Suprapubic skin (tissue), 4 donors: Measurements from ENCODE around the gene ROR2. TPM values are rescaled to one million over a fixed set of nuclear protein-coding genes. Genes with fewer than 3 reads are reported as not detected.

Source experiments
- DNase-seq, 2 donors: peaks; one replicate each; pipeline ENCODE4 v3.0.0-alpha.2; 2019; ENCODE audit warnings: low spot score in 2 of 2
- H3K27ac ChIP-seq: fragments of 200-600 bp; sonication (generic); one replicate; pipeline ENCODE4 v1.5.1; 2019
- H3K27me3 ChIP-seq: fragments of 200-600 bp; sonication (generic); one replicate; pipeline ENCODE4 v1.5.1; 2019
- H3K36me3 ChIP-seq: fragments of 200-600 bp; sonication (generic); one replicate; pipeline ENCODE4 v1.5.1; 2019
- H3K4me1 ChIP-seq: fragments of 200-600 bp; sonication (generic); one replicate; pipeline ENCODE4 v1.5.1; 2019
- H3K4me3 ChIP-seq: fragments of 200-600 bp; sonication (generic); one replicate; pipeline ENCODE4 v1.5.1; 2019; ENCODE audit warnings: mild to moderate bottlenecking
- H3K9me3 ChIP-seq: fragments of 200-600 bp; sonication (generic); one replicate; pipeline ENCODE4 v1.5.1; 2019
- EP300 ChIP-seq: sonication (generic); formaldehyde crosslinking; IDR thresholded peaks from one replicate; pipeline ENCODE4 v1.6.1; 2017; ENCODE audit warnings: antibody characterized with exemption
- POLR2A ChIP-seq, 2 donors: fragments of 450-650 bp; IDR thresholded peaks; one replicate each; pipeline ENCODE4 v1.6.1; 2017; ENCODE audit warnings: antibody characterized with exemption in 2 of 2, mild to moderate bottlenecking in 2 of 2, moderate library complexity in 2 of 2
- POLR2AphosphoS5 ChIP-seq, 3 donors: sonication (generic); formaldehyde crosslinking; IDR thresholded peaks; one replicate each; pipeline ENCODE4 v1.6.1; 2017; ENCODE audit warnings: antibody characterized with exemption in 3 of 3
- WGBS: methylation state at CpG from one replicate; pipeline ENCODE4 v1.1.5; 2018; 5-methylcytosine and 5-hydroxymethylcytosine counted together
- total RNA-seq, 4 donors: library from RNA; depleted of rRNA; stranded (reverse); fragments of >200 nt; gene quantifications; one replicate each; pipeline ENCODE4 v1.1.0, GENCODE V29; 2016
- TF ChIP-seq, protein P1 (sequence below), 2 donors: fragments of 200-600 bp in 1 of 2; fragments of 450-650 bp in 1 of 2; sonication (generic) in 1 of 2; IDR thresholded peaks; one replicate each; pipeline ENCODE4 v1.5.1; 2016 to 2019; ENCODE audit warnings: antibody characterized with exemption in 2 of 2, mild to moderate bottlenecking in 1 of 2, moderate library complexity in 1 of 2

The ROR2 gene
- total RNA-seq, 4 donors from 2014 or later = 3.3 to 7.3 (median 5.0) TPM

DNA sequence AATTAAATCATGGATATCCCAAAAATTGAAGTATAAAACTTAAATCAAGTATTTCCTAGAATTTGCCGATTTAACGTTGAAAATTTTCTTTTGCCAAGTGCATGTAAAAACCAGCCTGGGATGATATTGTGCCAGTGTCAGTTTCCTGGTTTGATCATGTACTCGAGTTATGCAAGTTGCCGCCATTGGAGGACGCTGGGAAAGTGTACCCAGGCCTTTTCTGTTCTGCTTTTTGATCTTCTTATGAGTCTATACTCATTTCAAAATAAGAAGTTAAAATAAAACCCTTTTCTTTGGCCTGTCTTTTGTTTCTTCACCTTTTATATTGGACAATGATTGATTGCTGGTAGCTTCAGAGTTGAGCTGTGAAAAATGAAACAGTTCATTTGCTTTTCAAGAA is 433.3 kb downstream of the ROR2 start:
- no peak overlapping the region for H3K27ac ChIP-seq
- H3K4me1 ChIP-seq = peaks cover 3% of the 10 kb centered on the region
- no peak overlapping the region for H3K4me3 ChIP-seq
- DNase-seq = no peak
- no peaks in the 10 kb centered on the region for H3K27me3 ChIP-seq
- H3K36me3 ChIP-seq = no peaks in the 10 kb centered on the region
- H3K9me3 ChIP-seq = peaks cover 5% of the 10 kb centered on the region
- no peak for TF ChIP-seq POLR2A (IDR thresholded peaks at IDR 0.05)
- no peak for TF ChIP-seq POLR2AphosphoS5 (IDR thresholded peaks at IDR 0.05)
- TF ChIP-seq, protein P1, sequence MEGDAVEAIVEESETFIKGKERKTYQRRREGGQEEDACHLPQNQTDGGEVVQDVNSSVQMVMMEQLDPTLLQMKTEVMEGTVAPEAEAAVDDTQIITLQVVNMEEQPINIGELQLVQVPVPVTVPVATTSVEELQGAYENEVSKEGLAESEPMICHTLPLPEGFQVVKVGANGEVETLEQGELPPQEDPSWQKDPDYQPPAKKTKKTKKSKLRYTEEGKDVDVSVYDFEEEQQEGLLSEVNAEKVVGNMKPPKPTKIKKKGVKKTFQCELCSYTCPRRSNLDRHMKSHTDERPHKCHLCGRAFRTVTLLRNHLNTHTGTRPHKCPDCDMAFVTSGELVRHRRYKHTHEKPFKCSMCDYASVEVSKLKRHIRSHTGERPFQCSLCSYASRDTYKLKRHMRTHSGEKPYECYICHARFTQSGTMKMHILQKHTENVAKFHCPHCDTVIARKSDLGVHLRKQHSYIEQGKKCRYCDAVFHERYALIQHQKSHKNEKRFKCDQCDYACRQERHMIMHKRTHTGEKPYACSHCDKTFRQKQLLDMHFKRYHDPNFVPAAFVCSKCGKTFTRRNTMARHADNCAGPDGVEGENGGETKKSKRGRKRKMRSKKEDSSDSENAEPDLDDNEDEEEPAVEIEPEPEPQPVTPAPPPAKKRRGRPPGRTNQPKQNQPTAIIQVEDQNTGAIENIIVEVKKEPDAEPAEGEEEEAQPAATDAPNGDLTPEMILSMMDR (IDR thresholded peaks at IDR 0.05) = no peak
- no peak for TF ChIP-seq EP300
- 70% methylated on average over 5 of the region's 5 CpGs for WGBS

DNA sequence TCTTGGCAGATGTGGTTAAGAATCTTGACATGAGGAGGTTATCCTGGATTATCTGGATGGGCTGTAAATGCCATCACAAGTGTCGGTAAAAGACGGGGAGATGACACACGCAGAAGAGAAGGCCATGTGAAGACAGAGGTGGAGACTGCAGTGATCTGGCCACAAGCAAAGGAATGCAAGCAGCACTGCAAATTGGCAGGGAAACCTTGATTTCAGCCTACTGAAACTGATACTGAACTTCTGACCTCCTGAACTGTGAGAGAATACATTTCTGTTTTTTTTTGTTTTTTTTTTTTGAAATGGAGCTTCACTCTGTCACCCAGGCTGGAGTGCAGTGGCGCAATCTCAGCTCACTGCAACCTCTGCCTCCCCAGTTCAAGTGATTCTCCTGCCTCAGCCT is 433.9 kb downstream of the ROR2 start:
- no peak overlapping the region for H3K27ac ChIP-seq
- H3K4me1 ChIP-seq = peaks cover 3% of the 10 kb centered on the region
- WGBS = 95% methylated on average over 4 of the region's 4 CpGs
- no peaks in the 10 kb centered on the region for H3K36me3 ChIP-seq
- no peaks in the 10 kb centered on the region for H3K27me3 ChIP-seq
- TF ChIP-seq, protein P1 (IDR thresholded peaks at IDR 0.05) = no peak
- TF ChIP-seq EP300 = no peak
- no peak for TF ChIP-seq POLR2A (IDR thresholded peaks at IDR 0.05)
- TF ChIP-seq POLR2AphosphoS5 (IDR thresholded peaks at IDR 0.05) = no peak
- H3K4me3 ChIP-seq = no peak overlapping the region
- no peaks in the 10 kb centered on the region for H3K9me3 ChIP-seq
- no peak for DNase-seq

DNA sequence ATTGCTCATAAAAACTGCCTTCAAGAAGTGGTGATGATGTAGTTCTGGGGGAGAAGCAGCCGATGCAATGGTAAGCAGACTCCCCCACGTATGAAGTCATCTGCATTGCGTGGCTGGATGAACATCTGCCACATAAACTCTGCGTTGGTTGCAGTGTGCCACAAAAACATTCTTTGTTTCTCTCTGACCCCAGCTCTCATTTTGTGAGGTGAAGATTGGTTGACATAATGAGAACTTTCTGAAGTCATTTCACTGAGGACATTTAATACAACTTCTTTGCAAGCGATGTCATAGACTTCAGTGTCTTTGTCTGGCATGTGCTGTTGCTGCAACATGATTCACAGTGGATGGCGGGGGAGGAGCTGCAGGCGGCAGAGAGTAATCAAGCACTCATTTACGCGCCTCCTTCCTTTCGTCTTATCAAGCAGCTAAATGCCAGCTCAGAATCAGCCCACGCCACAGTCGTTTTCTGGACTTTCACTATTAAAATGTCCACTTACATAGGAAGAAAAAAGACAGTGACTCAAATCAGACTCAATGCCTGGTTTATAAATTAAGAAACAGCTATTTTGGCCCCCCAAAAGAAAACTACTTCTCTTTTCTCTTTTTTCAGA is 434.8 kb downstream of the ROR2 start:
- H3K36me3 ChIP-seq = no peaks in the 10 kb centered on the region
- 49% methylated on average over 12 of the region's 12 CpGs for WGBS
- TF ChIP-seq POLR2A (IDR thresholded peaks at IDR 0.05) (no peak), POLR2AphosphoS5 (IDR thresholded peaks at IDR 0.05) (no peak), EP300 (no peak)
- TF ChIP-seq, protein P1 (IDR thresholded peaks at IDR 0.05) = no peak
- no peaks in the 10 kb centered on the region for H3K27me3 ChIP-seq
- H3K4me1 ChIP-seq = peaks cover 3% of the 10 kb centered on the region
- H3K27ac ChIP-seq = no peak overlapping the region
- no peak for DNase-seq
- no peaks in the 10 kb centered on the region for H3K9me3 ChIP-seq
- H3K4me3 ChIP-seq = peak overlapping the region; percentile 2

Other genes with a start within 250 kb of the ROR2 start
- 100 to 1,000 TPM; 105 to 115 (median 109) TPM for gene SPTLC1, start 165.2 kb upstream of the ROR2 start, total RNA-seq